ENCODE data around the gene DTX4. TPM values are rescaled to one million over a fixed set of nuclear protein-coding genes. Genes with fewer than 3 reads are reported as not detected.

DTX4 gene
- total RNA-seq, 1 experiment from 2014 or later = 0.21 TPM

- in situ Hi-C loops (cut with HindIII; ENCODE audit: low pct_unique_long_range_greater_than_20kb, low sequenced_read_pairs) (no loop called here), intact Hi-C loops (cut with micrococcal nuclease; ENCODE audit: unreplicated experiment) (no loop called here)
- no peak for ATAC-seq
Measured at GRCh38 chr11:59201353-59201752, 29.4 kb downstream of the DTX4 start.

GRCh38 chr11:59204746-59205145, 32.8 kb downstream of the DTX4 start:
- H3K36me3 ChIP-seq (ENCODE audit: control insufficient read depth, insufficient read depth, low read length) = no peaks in the 10 kb centered on the region

More at GRCh38 chr11:59201353-59201752, 29.4 kb downstream of the DTX4 start:
- no peaks in the 10 kb centered on the region for H3K27me3 ChIP-seq (ENCODE audit: control insufficient read depth, insufficient read depth, low read length)
- no peak overlapping the region for H3K4me3 ChIP-seq (ENCODE audit: low read depth in 2 of 2, low read length in 2 of 2)
- CTCF ChIA-PET = no interaction called here
- no peak for TF ChIP-seq TCF7L2 (IDR thresholded peaks at IDR 0.05; ENCODE audit: low read depth, low read length)
- TF ChIP-seq SIN3A (IDR thresholded peaks at IDR 0.05; ENCODE audit: borderline replicate concordance, insufficient read depth, low read depth, low read length) = no peak
- peak; percentile 31 for TF ChIP-seq CTCF (IDR thresholded peaks at IDR 0.05)
- no peak for TF ChIP-seq REST (IDR thresholded peaks at IDR 0.05; ENCODE audit: insufficient read depth in 1 of 2, low read depth in 2 of 2, low read length in 1 of 2)
- TF ChIP-seq POLR2AphosphoS5 (IDR thresholded peaks at IDR 0.05; ENCODE audit: low read depth, low read length) = no peak
- no peaks in the 10 kb centered on the region for H3K9me3 ChIP-seq (ENCODE audit: control insufficient read depth, insufficient read depth, low read depth, low read length)
- no peaks in the 10 kb centered on the region for H3K4me1 ChIP-seq (ENCODE audit: control insufficient read depth, insufficient read depth, low read length)
- no TSS peak for BruUV-seq (replicated peaks)
- H3K27ac ChIP-seq (ENCODE audit: low read length) = no peak overlapping the region
- POLR2A ChIA-PET = no interaction called here
- no peak for DNase-seq (ENCODE audit: low read depth, low spot score)
- H3K36me3 ChIP-seq (ENCODE audit: control insufficient read depth, insufficient read depth, low read length) = no peaks in the 10 kb centered on the region

More at GRCh38 chr11:59204746-59205145, 32.8 kb downstream of the DTX4 start:
- BruUV-seq (replicated peaks) = no TSS peak
- no peak for TF ChIP-seq CTCF (IDR thresholded peaks at IDR 0.05)
- no peak for TF ChIP-seq SIN3A (IDR thresholded peaks at IDR 0.05; ENCODE audit: borderline replicate concordance, insufficient read depth, low read depth, low read length)
- TF ChIP-seq TCF7L2 (IDR thresholded peaks at IDR 0.05; ENCODE audit: low read depth, low read length) = no peak
- no peak for TF ChIP-seq REST (IDR thresholded peaks at IDR 0.05; ENCODE audit: insufficient read depth in 1 of 2, low read depth in 2 of 2, low read length in 1 of 2)
- TF ChIP-seq POLR2AphosphoS5 (IDR thresholded peaks at IDR 0.05; ENCODE audit: low read depth, low read length) = no peak
- intact Hi-C loops (cut with micrococcal nuclease; ENCODE audit: unreplicated experiment) = no loop called here
- POLR2A ChIA-PET = no interaction called here
- H3K9me3 ChIP-seq (ENCODE audit: control insufficient read depth, insufficient read depth, low read depth, low read length) = no peaks in the 10 kb centered on the region
- CTCF ChIA-PET = no interaction called here
- no peaks in the 10 kb centered on the region for H3K4me1 ChIP-seq (ENCODE audit: control insufficient read depth, insufficient read depth, low read length)
- no peak overlapping the region for H3K4me3 ChIP-seq (ENCODE audit: low read depth in 2 of 2, low read length in 2 of 2)
- ATAC-seq (no peak), DNase-seq (ENCODE audit: low read depth, low spot score) (no peak)
- in situ Hi-C loops (cut with HindIII; ENCODE audit: low pct_unique_long_range_greater_than_20kb, low sequenced_read_pairs) = no loop called here
- H3K27ac ChIP-seq (ENCODE audit: low read length) = no peak overlapping the region
- H3K27me3 ChIP-seq (ENCODE audit: control insufficient read depth, insufficient read depth, low read length) = no peaks in the 10 kb centered on the region; the same call in 1 of the 2 replicates
